Measurements from ENCODE around the gene CAPN13. TPM values are rescaled to one million over a fixed set of nuclear protein-coding genes. Genes with fewer than 3 reads are reported as not detected.

CAPN13 gene
- total RNA-seq, 1 donor, result not detected

GRCh38 chr2:30732376-30732775, 74.9 kb downstream of the CAPN13 start:
- Histone ChIP-seq H3K27me3 (ENCODE audit: insufficient read depth, low read length) (no peaks in the 10 kb centered on the region), H4K20me1 (ENCODE audit: insufficient read depth, low read length) (no peaks in the 10 kb centered on the region), H3K79me2 (ENCODE audit: insufficient read depth, low read length) (no peaks in the 10 kb centered on the region), H3K4me2 (ENCODE audit: insufficient read depth, low read length) (no peak overlapping the region), H2AFZ (ENCODE audit: low read length) (no peak overlapping the region), H3K36me3 (ENCODE audit: insufficient read depth, low read length) (no peaks in the 10 kb centered on the region), H3K27ac (ENCODE audit: low read depth, low read length) (no peak overlapping the region), H3K4me1 (ENCODE audit: insufficient read depth, low read length) (no peaks in the 10 kb centered on the region), H3K4me3 (ENCODE audit: insufficient read depth, low read length) (no peak overlapping the region), H3K9me3 (ENCODE audit: low read depth, low read length) (no peaks in the 10 kb centered on the region)
- TF ChIP-seq, protein P1, sequence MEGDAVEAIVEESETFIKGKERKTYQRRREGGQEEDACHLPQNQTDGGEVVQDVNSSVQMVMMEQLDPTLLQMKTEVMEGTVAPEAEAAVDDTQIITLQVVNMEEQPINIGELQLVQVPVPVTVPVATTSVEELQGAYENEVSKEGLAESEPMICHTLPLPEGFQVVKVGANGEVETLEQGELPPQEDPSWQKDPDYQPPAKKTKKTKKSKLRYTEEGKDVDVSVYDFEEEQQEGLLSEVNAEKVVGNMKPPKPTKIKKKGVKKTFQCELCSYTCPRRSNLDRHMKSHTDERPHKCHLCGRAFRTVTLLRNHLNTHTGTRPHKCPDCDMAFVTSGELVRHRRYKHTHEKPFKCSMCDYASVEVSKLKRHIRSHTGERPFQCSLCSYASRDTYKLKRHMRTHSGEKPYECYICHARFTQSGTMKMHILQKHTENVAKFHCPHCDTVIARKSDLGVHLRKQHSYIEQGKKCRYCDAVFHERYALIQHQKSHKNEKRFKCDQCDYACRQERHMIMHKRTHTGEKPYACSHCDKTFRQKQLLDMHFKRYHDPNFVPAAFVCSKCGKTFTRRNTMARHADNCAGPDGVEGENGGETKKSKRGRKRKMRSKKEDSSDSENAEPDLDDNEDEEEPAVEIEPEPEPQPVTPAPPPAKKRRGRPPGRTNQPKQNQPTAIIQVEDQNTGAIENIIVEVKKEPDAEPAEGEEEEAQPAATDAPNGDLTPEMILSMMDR (IDR thresholded peaks at IDR 0.05; ENCODE audit: extremely low read depth, low read depth, low read length), result no peak
- DNase-seq (ENCODE audit: insufficient read length, low spot score, missing footprints), result no peak

DNA sequence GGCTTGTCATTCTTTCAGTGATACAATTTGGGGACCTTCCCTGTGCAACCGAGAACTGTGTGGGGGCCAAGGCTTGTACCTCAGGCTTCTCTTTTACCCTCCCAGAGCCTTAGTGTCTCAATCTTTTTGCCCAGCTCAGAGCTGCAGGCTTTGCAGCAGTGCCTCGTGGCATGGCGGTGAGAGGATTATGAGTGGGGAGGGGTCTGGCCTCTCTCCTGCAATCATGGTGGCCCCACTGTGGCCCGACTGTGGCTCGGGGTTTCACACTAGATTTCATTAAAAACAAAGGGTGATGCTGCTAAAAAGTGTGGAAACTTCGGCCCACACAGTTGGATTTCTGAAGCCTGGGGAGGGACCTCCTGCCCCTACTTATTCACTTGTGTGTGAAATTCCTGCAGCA, 75.5 kb downstream of the CAPN13 start:
- H2AFZ ChIP-seq (ENCODE audit: low read length), result no peak overlapping the region
- H3K79me2 ChIP-seq (ENCODE audit: insufficient read depth, low read length), result no peaks in the 10 kb centered on the region
- no peaks in the 10 kb centered on the region for H3K36me3 ChIP-seq (ENCODE audit: insufficient read depth, low read length)
- TF ChIP-seq, protein P1 (IDR thresholded peaks at IDR 0.05; ENCODE audit: extremely low read depth, low read depth, low read length), result no peak
- H4K20me1 ChIP-seq (ENCODE audit: insufficient read depth, low read length), result no peaks in the 10 kb centered on the region
- H3K27me3 ChIP-seq (ENCODE audit: insufficient read depth, low read length), result no peaks in the 10 kb centered on the region
- H3K4me2 ChIP-seq (ENCODE audit: insufficient read depth, low read length), result no peak overlapping the region
- no peak overlapping the region for H3K4me3 ChIP-seq (ENCODE audit: insufficient read depth, low read length)
- DNase-seq (ENCODE audit: insufficient read length, low spot score, missing footprints), result no peak
- no peak overlapping the region for H3K27ac ChIP-seq (ENCODE audit: low read depth, low read length)
- no peaks in the 10 kb centered on the region for H3K4me1 ChIP-seq (ENCODE audit: insufficient read depth, low read length)
- no peaks in the 10 kb centered on the region for H3K9me3 ChIP-seq (ENCODE audit: low read depth, low read length)

DNA sequence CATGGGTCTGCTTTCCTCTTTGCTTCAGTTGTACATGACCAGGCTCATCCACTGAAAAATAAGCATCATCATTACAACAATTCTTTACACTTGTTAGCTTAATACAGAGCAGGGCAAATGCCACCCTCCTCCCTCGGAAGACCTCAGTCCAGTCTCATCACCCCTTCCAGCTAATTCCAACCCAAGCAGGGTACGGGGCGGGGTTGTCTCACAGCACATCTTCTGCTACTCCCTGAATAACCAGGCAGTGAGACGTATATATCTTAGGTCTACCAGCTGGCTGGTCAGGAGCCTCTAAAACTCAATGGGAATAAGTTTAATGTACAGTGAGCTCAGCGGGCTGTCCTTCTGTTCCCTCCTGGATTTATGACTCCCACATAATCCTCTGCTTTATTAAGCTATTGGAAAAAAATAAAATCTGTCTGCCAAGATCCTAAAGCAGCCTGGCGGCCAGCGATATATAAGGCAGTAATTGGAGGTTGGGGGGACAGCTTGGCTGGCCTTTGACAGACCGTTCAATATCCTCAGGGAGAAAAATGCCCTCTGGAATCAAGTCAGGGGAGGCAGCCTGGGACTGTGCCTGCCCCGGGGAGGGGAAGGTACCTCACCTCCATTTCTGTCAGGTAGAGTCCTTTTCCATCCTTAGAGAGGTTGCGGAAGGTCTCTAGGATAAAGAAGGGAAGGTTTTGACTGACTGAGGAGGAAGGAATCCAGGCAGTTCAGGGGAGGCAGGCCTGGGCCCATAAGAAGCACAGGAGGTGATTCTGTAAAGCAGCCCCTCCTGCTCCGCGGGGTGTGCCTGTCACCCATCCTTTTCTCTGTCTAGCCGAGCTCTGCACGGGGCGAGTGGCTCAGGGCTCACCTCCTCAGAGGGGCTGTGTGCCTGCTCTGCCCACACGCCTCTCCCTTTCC, 76.3 kb downstream of the CAPN13 start:
- Histone ChIP-seq H3K4me3 (ENCODE audit: insufficient read depth, low read length) (no peak overlapping the region), H3K36me3 (ENCODE audit: insufficient read depth, low read length) (no peaks in the 10 kb centered on the region), H3K27ac (ENCODE audit: low read depth, low read length) (no peak overlapping the region), H3K4me2 (ENCODE audit: insufficient read depth, low read length) (no peak overlapping the region), H2AFZ (ENCODE audit: low read length) (no peak overlapping the region), H3K79me2 (ENCODE audit: insufficient read depth, low read length) (no peaks in the 10 kb centered on the region), H3K9me3 (ENCODE audit: low read depth, low read length) (no peaks in the 10 kb centered on the region), H4K20me1 (ENCODE audit: insufficient read depth, low read length) (no peaks in the 10 kb centered on the region), H3K4me1 (ENCODE audit: insufficient read depth, low read length) (no peaks in the 10 kb centered on the region), H3K27me3 (ENCODE audit: insufficient read depth, low read length) (peaks cover under 1% of the 10 kb centered on the region)
- no peak for DNase-seq (ENCODE audit: insufficient read length, low spot score, missing footprints)
- TF ChIP-seq, protein P1 (IDR thresholded peaks at IDR 0.05; ENCODE audit: extremely low read depth, low read depth, low read length), result no peak

GRCh38 chr2:30729031-30729430, 78.2 kb downstream of the CAPN13 start:
- Histone ChIP-seq H3K4me3 (ENCODE audit: insufficient read depth, low read length) (no peak overlapping the region), H3K27me3 (ENCODE audit: insufficient read depth, low read length) (peaks cover 10% of the 10 kb centered on the region), H2AFZ (ENCODE audit: low read length) (no peak overlapping the region), H3K4me1 (ENCODE audit: insufficient read depth, low read length) (no peaks in the 10 kb centered on the region), H4K20me1 (ENCODE audit: insufficient read depth, low read length) (no peaks in the 10 kb centered on the region), H3K27ac (ENCODE audit: low read depth, low read length) (no peak overlapping the region), H3K4me2 (ENCODE audit: insufficient read depth, low read length) (no peak overlapping the region), H3K79me2 (ENCODE audit: insufficient read depth, low read length) (no peaks in the 10 kb centered on the region), H3K9me3 (ENCODE audit: low read depth, low read length) (no peaks in the 10 kb centered on the region), H3K36me3 (ENCODE audit: insufficient read depth, low read length) (no peaks in the 10 kb centered on the region)
- TF ChIP-seq, protein P1 (IDR thresholded peaks at IDR 0.05; ENCODE audit: extremely low read depth, low read depth, low read length), result no peak
- DNase-seq (ENCODE audit: insufficient read length, low spot score, missing footprints), result no peak

All from osteoblast (primary cell).